PC-3 (cell line): ENCODE results near the gene NMNAT2. TPM values are rescaled to one million over a fixed set of nuclear protein-coding genes. Genes with fewer than 3 reads are reported as not detected.

Experiments used
- ATAC-seq: fragments of 200-7000 bp; cut with Tn5 transposase; 2 replicates; pipeline ENCODE4 v1.9.1; 2020; ENCODE audit warnings: mild to moderate bottlenecking, moderate library complexity
- BruUV-seq: library from RNA; stranded (reverse); fragments of 400-500 nt; replicated peaks from 2 replicates; lab custom pipeline; 2021; lab: Mats Ljungman, UMichigan
- CTCF ChIA-PET: fragments of 300-600 bp; sonication (Branson Sonifier 250); formaldehyde crosslinking; loops from one replicate; lab custom pipeline; 2022; ENCODE audit warnings: antibody characterized with exemption; lab: Charles Lee
- POLR2A ChIA-PET: fragments of 300-600 bp; sonication (Branson Sonifier 250); formaldehyde crosslinking; loops from one replicate; lab custom pipeline; 2022; ENCODE audit warnings: antibody characterized with exemption; ENCODE audit not compliant: unreplicated experiment; lab: Charles Lee
- DNase-seq: peaks from one replicate; pipeline ENCODE4 v3.0.0-alpha.2; 2015
- H2AFZ ChIP-seq: fragments of 300-600 bp; sonication (generic); 2 replicates; pipeline ENCODE4 v1.6.0; 2016; ENCODE audit warnings: antibody characterized with exemption, low read length
- H3F3A ChIP-seq: fragments of 300-600 bp; sonication (generic); one replicate; pipeline ENCODE4 v1.6.0; 2017; ENCODE audit warnings: antibody characterized with exemption, low read length, control low read depth, mild to moderate bottlenecking; ENCODE audit not compliant: unreplicated experiment
- H3K27ac ChIP-seq: fragments of 300-600 bp; sonication (generic); 2 replicates; pipeline ENCODE4 v1.5.1; 2016; ENCODE audit warnings: mild to moderate bottlenecking, low read length
- H3K27me3 ChIP-seq: fragments of 300-600 bp; sonication (generic); 2 replicates; pipeline ENCODE4 v1.6.1; 2016; ENCODE audit warnings: low read length, mixed read lengths
- H3K36me3 ChIP-seq: fragments of 300-600 bp; sonication (generic); 2 replicates; pipeline ENCODE4 v1.6.1; 2016; ENCODE audit warnings: low read depth, mixed run types, low read length, mixed read lengths
- H3K4me1 ChIP-seq: fragments of 300-600 bp; sonication (generic); 2 replicates; pipeline ENCODE4 v1.5.1; 2016; ENCODE audit warnings: low read length; ENCODE audit not compliant: insufficient read depth
- H3K4me2 ChIP-seq: fragments of 300-600 bp; sonication (generic); 2 replicates; pipeline ENCODE4 v1.6.0; 2016; ENCODE audit warnings: low read length
- H3K4me3 ChIP-seq: fragments of 300-600 bp; sonication (generic); 2 replicates; pipeline ENCODE4 v1.5.1; 2016; ENCODE audit warnings: mild to moderate bottlenecking, low read length, mixed read lengths
- H3K79me2 ChIP-seq: fragments of 300-600 bp; sonication (generic); 2 replicates; pipeline ENCODE4 v1.6.1; 2017; ENCODE audit warnings: low read length, mixed read lengths
- H3K9ac ChIP-seq: fragments of 300-600 bp; sonication (generic); 2 replicates; pipeline ENCODE4 v1.6.0; 2016; ENCODE audit warnings: mild to moderate bottlenecking, low read length
- H3K9me2 ChIP-seq: fragments of 300-600 bp; sonication (generic); replicated peaks from 2 replicates; pipeline ENCODE4 v1.6.1; 2016; ENCODE audit warnings: mixed run types, low read length, mixed read lengths
- H3K9me3 ChIP-seq: fragments of 300-600 bp; sonication (generic); 2 replicates; pipeline ENCODE4 v1.6.1; 2016; ENCODE audit warnings: low read length, mixed read lengths
- H4K20me1 ChIP-seq: fragments of 300-600 bp; sonication (generic); 2 replicates; pipeline ENCODE4 v1.6.1; 2016; ENCODE audit warnings: low read length, mixed read lengths
- CTCF ChIP-seq: fragments of 300-600 bp; sonication (generic); conservative IDR thresholded peaks from 2 replicates; pipeline ENCODE4 v1.5.1; 2017; ENCODE audit warnings: antibody characterized with exemption, low read depth, mild to moderate bottlenecking, low read length
- EZH2 ChIP-seq: fragments of 300-600 bp; sonication (generic); IDR thresholded peaks from one replicate; pipeline ENCODE4 v1.6.1; 2017; ENCODE audit warnings: antibody characterized with exemption, mild to moderate bottlenecking, low read length; ENCODE audit not compliant: unreplicated experiment
- EZH2phosphoT487 ChIP-seq: fragments of 300-600 bp; sonication (generic); IDR thresholded peaks from 2 replicates; pipeline ENCODE4 v1.6.1; 2018; ENCODE audit warnings: mild to moderate bottlenecking, antibody characterized with exemption, low read length, borderline replicate concordance
- intact Hi-C: fragments of 100-400 bp; cut with micrococcal nuclease; formaldehyde crosslinking; loops from 2 replicates; pipeline ENCODE4 v1.9.0; 2023
- total RNA-seq: library from RNA; depleted of rRNA; stranded (reverse); fragments of >200 nt; gene quantifications from 2 replicates; pipeline ENCODE4 v1.2.3, GENCODE V29; 2014

The NMNAT2 gene
- total RNA-seq, 1 experiment from 2014 or later = 6.0 TPM

DNA sequence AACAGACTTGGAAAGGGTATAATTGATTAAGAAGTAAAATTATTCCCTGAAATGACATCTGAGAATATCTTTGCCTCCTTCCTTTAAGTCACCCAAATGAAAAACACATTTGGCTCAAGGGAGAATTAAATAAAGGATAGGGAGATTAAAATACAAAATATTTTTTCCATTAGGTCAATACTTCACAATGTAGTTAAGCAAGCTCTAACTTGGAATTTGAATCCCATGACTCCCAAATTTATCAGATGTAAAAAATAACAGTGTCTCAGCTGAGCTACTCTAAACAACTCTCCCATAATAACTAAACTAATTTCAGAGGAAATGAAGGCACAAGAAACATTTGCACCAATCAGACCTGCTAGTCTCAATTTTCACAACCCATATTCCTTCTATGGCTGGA is 6.5 kb upstream of the NMNAT2 start:
- no peaks in the 10 kb centered on the region for H3K9me2 ChIP-seq
- H3K9me3 ChIP-seq = no peaks in the 10 kb centered on the region
- no peaks in the 10 kb centered on the region for H3K4me1 ChIP-seq
- no TSS peak for BruUV-seq
- no peaks in the 10 kb centered on the region for H3F3A ChIP-seq
- H3K9ac ChIP-seq = no peak overlapping the region
- no peak for TF ChIP-seq CTCF
- no peak overlapping the region for H3K4me3 ChIP-seq
- no peaks in the 10 kb centered on the region for H3K79me2 ChIP-seq
- DNase-seq (no peak), ATAC-seq (no peak)
- intact Hi-C loops = no loop called here
- no peak overlapping the region for H2AFZ ChIP-seq
- no peaks in the 10 kb centered on the region for H3K36me3 ChIP-seq
- CTCF ChIA-PET = no interaction called here
- H3K4me2 ChIP-seq = no peak overlapping the region
- POLR2A ChIA-PET = no interaction called here
- no peaks in the 10 kb centered on the region for H3K27me3 ChIP-seq
- no peak overlapping the region for H3K27ac ChIP-seq
- H4K20me1 ChIP-seq = no peaks in the 10 kb centered on the region

- TF ChIP-seq EZH2phosphoT487 (no peak), EZH2 (no peak), CTCF (no peak)
- Histone ChIP-seq H3K4me2 (no peak overlapping the region), H2AFZ (no peak overlapping the region), H3K27ac (no peak overlapping the region), H3K4me1 (peaks cover 4% of the 10 kb centered on the region; the same call in 1 of the 2 replicates), H4K20me1 (no peaks in the 10 kb centered on the region), H3K9me2 (no peaks in the 10 kb centered on the region), H3K36me3 (no peaks in the 10 kb centered on the region), H3K9me3 (no peaks in the 10 kb centered on the region), H3K4me3 (no peak overlapping the region), H3K27me3 (no peaks in the 10 kb centered on the region), H3F3A (no peaks in the 10 kb centered on the region), H3K9ac (no peak overlapping the region), H3K79me2 (no peaks in the 10 kb centered on the region)
- ChIA-PET CTCF (no interaction called here), POLR2A (no interaction called here)
- ATAC-seq (no peak), DNase-seq (no peak)
- intact Hi-C loops = no loop called here
- BruUV-seq = no TSS peak
These were observed 5.4 kb upstream of the NMNAT2 start for GRCh38 chr1:183423541-183423940.

DNA sequence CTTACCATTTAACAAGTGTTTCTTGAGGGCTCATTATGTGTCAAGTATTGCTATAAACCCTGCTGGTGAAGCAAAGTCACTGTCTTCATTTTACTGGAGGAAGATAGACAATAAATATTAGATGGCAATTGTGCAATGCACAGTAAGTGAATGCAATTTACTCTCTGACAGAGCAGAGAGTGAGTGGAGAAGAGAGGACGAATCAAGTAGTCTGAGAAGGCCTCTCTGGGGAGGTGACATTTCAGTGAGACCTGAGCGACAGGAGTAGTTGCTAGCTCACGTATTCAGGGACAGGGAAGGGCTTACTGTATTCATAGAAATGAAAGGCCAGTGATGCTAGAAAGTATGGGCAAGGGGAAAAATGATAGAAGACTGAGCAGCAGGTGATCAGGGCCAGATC is 1.2 kb upstream of the NMNAT2 start:
- H3K4me2 ChIP-seq = no peak overlapping the region
- intact Hi-C loops = no loop called here
- BruUV-seq = no TSS peak
- no peaks in the 10 kb centered on the region for H3K9me3 ChIP-seq
- CTCF ChIA-PET = no interaction called here
- ATAC-seq (no peak), DNase-seq (no peak)
- H3K27ac ChIP-seq = no peak overlapping the region
- no peaks in the 10 kb centered on the region for H3K27me3 ChIP-seq
- TF ChIP-seq EZH2phosphoT487 (no peak), CTCF (no peak), EZH2 (no peak)
- no peaks in the 10 kb centered on the region for H3K36me3 ChIP-seq
- H3K79me2 ChIP-seq = peaks cover 22% of the 10 kb centered on the region
- no peak overlapping the region for H3K9ac ChIP-seq
- POLR2A ChIA-PET = no interaction called here
- H3K4me3 ChIP-seq = no peak overlapping the region
- H4K20me1 ChIP-seq = no peaks in the 10 kb centered on the region
- peaks cover 15% of the 10 kb centered on the region for H3K4me1 ChIP-seq
- H2AFZ ChIP-seq = no peak overlapping the region
- H3F3A ChIP-seq = no peaks in the 10 kb centered on the region
- no peaks in the 10 kb centered on the region for H3K9me2 ChIP-seq
